Renal pelvis (tissue), 4 donors: ENCODE data around the gene PPP1R9A. TPM values are rescaled to one million over a fixed set of nuclear protein-coding genes. Genes with fewer than 3 reads are reported as not detected.

Experiments used
- DNase-seq: peaks from one replicate; pipeline ENCODE4 v3.0.0-alpha.2; 2013
- polyA plus RNA-seq, 3 donors: library from polyadenylated mRNA; unstranded; fragments of 120-200 nt; gene quantifications; one replicate each; pipeline ENCODE4 v1.2.1, GENCODE V29; 2013; ENCODE audit not compliant: insufficient read length in 3 of 3

Gene PPP1R9A
- polyA plus RNA-seq, 3 donors = 28.7 to 37.9 (median 34.2) TPM

DNA sequence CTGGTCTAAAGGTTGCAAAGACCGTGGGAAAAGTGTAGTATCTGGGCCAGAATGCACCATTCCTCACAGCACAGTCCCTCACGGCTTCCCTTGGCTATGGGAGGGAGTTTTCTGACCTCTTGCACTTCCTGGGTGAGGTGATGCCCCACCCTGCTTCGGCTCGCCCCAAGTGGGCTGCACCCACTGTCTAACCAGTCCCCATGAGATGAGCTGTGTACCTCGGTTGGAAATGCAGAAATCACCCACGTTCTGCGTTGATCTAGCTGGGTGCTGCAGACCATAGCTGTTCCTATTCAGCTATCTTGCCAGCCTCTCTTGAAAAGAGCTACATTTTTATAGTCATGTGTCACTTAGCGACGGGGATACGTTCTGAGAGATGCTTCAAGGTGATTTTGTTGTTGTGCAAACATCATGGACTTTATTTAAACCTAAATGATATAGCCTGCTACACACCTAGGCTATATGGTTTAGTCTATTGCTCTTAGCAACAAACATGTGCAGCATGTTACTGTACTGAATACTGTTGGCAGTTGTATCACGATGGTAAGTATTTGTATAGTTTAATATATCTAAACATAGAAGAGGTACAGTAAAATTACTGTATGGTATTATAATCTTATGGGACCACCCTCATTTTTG is 120.0 kb downstream of the PPP1R9A start:
- DNase-seq = no peak

DNA sequence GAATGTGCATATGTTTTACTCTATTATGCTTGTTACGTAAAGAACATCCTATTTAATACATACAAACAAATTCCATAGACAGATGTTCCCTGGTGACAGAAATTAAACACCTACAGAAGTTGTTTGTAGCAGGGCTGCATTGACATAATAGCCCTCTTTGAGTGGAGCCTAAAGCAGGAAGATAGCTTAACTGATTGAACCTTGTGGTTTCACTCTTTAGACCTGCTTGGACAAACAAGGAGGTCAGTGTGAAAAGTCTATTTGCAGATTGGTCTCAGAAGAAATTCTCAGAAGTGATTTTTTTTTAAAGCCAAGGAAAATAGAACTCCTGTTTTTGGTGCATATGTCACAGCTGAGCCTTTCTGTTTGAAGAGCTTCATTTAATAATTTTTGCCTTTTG is 121.3 kb downstream of the PPP1R9A start:
- DNase-seq = no peak

DNA sequence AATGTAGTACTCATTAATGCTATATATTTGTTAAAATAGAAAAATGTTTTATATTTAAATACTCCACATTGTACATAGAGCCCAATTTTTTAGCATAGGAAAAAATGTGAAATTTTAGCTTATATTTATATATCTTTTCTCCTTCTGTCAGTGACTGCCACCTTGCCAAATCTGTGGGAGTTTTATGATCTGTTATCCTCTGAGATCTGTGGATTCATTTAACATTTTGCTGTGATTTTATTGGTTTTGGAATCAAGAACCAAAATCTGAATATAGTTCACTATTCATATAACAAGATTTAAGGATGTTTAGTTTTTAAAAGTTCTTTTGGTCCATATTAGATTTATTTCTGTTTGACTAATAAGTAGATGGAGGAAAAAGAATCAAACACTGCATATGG is 127.9 kb downstream of the PPP1R9A start:
- no peak for DNase-seq

DNA sequence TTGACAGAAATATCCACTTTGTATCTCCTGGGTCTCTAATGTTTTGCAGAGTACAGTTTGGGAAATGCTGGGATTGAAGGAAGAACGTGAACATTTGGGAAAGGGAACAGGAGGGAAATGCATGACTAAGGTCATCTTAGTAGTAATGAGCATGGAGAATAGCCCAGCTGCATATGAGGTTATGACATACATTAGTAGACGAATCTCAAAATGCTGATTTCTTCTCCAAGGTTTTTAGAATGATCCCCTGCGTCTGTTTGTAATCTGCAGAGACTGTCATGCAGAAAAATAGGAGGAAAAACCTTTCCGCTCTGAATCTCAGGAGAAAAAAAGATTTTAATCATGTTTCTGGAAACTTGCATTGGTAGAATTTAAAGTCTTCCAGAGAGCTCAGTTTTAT is 133.6 kb downstream of the PPP1R9A start:
- no peak for DNase-seq

DNA sequence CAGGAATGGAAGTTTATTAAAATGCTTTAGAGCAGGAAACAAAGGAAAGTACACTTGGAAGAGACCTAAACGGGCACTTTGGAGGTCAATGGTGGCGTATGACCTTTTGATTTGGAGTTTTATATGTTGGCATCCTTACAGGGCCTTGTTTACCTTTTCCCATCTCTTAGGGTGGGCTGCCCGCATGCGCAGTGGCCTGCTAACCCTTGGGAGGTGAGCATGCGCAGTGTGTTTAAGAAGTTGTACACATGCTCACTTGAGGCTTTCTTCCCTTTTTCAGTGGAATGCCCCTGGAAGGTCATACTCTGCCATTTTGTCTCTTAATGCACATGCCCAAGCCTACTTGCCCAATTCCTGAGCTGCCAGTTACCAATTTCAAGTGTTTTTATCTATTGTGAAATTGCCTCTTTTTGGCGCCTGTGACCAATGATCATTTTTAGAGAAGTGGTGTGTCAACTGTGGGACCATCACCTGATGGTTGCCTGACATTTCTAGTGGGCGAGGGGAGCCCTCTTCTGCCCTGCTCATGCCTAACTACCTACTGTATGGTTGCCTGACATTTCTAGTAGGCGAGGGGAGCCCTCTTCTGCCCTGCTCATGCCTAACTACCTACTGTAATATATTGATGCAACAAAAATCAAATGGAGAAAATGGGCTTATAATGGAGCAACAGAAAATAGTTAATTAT is 138.0 kb downstream of the PPP1R9A start:
- no peak for DNase-seq

DNA sequence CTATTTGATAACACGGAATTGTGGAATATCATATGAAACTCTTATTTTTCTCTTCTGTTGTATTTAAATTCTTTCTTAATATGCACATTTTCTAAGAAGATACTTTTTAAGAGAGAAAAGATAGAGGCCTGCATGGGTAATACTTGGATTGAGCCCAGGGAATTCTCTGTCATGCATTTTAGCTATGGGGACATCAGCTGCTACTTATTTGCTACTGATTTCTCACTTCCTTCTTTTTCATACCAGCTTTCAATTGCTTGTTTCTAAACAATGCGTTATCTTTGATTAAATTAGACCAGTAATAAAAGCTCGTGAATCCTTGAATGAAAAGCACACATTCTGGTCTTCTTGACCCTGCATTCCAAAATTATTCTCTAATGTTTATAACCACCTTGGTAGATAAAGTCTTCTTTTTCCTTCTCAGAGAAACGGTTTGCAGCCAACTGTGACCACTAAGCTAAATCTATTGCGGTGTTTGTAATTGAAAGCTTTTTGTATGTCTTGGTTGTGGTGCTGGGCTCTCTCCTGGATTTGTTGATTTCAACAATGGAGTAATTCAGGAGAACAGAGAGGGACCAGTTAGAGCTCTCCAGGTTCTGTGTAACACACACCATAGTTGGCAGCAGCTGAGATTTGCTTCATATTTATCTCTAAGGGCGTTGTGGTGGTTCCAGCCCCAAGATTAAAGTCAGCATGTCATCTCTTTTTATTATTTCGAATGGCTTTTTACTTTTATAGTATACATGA is 139.3 kb downstream of the PPP1R9A start:
- no peak for DNase-seq

DNA sequence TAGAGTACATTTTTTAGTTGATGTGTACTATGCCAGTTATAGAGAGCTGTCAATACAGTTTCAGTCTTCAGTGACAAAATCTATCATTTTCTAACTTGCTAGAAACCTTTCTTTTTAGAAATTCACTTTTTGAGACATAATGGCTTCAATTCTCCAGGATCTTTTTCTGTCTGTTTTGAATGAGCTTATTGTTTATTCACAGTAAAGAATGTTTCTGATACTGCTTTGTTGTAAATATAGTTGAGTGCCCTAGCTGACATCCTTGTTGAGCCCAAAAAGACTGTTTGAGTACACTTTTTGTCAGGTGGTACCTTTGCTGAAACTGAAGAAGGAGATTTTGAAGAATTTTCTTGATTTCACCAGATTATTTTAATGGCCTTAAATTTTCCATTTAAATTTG is 139.9 kb downstream of the PPP1R9A start:
- DNase-seq = no peak

DNA sequence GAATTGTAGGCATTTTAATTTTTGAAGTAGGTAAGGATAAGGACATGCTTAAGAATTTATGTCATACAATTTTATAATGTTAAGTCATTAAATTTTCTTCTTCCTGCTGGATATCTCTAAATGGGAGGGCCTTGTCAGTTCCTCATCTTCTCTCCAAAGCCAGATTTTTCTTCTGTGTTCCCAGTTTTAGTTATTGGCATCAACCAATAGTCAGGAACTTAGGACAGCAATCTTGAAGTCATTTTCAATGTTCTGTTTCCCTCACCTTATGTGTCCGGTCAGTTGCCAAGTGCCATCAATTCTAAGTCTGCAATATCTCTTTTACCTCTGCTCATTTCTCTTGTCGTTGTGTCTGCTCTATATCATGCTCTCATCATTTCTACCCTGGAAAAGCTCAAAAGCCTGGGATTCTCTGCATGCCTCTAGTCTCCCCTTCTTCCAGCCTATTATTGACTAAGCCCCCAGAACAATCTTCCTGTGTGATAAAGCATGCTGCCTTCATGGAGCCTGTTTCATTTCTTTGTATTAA is 145.2 kb downstream of the PPP1R9A start:
- no peak for DNase-seq

DNA sequence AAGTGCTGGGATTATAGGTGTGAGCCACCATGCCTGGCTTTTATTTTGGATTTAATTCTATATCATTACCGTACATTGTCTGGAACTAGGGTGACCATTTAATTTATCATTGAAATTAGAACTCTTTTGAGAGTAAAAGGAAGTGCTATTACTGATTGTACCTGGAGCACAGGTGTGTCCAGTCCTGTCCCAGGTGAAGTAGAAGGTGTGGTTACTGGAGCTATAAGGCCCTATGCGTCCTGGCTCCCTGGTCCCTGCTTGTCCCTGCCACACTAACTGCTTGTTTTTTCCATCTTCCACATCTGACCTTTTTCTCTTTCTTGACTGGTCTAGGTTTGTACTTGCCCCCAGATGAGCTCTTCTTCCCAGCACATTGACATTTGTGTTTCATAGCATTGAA is 147.0 kb downstream of the PPP1R9A start:
- no peak for DNase-seq

DNA sequence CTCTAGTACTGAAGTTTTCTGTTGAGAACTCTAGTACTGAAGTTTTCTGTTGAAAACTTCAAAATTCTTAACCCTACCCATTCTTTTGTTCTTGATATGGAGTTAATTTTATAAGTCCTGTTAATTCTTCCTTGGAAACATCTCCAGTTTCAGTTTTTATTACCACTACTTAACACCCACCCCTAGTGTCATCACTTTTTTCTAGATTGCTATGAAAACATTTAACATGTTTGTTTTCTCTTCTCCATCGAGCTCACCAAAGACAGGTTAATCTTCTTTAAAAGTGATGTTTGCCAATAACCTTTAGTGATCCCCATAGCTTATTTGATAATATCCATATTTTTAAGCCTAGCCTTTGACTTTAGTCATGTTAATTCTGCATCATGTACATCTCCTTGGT is 147.9 kb downstream of the PPP1R9A start:
- DNase-seq = no peak

DNA sequence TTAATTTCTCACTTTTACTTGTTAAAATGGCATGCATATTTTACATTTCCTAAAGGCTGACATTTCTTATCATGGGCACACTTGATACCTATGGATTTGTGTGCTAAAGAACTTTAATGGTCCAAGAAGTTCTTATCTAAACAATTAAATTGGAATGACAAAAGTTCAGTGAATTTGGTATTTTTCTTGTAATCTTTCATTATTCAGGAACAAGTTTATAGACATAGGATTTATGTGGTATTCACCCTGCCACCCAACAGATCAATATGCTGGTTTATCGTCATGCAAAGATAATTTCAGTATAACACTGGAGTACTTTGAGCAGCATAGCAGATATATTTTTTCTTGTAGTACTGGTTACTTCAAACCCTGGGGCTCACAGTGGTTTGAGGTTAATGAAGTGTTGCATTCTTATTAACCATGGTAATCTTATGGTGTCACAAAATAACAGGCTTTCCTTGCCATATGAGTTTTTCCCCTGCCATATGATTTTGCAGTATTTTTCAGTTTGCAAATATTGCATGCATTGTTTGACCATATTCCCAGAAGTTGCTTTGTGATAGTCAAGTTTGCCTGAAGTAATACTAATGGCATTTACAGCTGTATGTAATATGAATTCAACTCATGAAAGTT is 148.8 kb downstream of the PPP1R9A start:
- peak; percentile 22 for DNase-seq

DNA sequence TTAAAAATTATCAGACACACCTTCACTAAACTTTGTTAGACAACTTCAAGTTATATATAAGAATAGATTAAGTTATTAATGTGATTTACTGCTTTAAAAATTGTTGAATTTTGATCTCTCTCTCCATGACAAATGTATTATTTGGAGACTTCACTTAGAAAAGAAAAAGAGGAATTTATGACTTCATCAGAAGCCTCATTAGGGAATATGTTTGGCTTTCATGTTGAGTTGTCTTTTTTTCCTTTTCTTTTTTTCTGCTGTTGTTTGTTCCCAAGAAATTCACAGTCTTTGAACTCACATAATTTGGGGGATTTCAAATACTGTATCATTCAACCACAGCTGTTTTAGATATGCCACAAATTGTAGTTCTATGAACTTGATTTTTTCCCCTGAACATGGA is 149.5 kb downstream of the PPP1R9A start:
- no peak for DNase-seq

DNA sequence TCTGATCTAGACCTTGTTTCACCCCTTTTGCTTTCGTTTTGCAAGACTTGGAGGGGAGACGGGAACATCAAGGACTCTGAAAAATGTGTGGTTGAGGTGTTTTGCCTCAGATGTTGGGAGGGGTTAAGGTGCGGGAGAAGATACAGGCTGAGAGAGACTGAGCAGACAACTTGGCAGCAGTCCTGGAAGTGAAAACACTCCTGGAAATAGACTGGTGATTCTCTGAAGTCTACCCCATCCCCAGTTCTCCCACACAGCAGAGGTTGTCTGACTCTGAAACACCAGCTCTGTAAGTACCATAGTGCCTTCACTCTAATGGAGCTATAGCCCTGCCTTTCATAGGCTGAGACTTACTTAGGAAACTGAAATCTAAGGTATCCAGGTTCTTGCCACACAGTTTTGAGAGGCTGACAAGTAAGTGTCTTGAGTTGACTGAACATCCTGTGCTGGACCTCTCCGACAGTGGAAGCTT is 152.5 kb downstream of the PPP1R9A start:
- no peak for DNase-seq

DNA sequence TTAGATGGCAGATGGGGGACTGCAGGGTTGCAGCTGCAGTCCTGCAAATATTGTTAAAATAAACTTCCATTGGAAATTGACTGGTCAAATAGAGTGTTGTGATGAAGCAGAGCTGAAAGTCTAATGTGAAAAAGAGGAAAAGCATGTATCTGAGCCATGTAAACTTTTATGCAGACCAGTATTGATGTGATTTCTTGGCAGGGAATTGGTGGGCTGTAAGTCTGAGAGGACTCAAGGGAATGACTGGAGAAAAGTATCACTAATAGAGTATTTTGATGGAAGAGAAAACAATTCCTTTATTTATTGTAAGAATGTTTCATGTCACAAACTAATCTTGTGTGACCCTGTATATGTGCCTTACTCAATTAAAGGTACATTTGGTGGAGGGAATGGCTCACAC is 155.5 kb downstream of the PPP1R9A start:
- no peak for DNase-seq

DNA sequence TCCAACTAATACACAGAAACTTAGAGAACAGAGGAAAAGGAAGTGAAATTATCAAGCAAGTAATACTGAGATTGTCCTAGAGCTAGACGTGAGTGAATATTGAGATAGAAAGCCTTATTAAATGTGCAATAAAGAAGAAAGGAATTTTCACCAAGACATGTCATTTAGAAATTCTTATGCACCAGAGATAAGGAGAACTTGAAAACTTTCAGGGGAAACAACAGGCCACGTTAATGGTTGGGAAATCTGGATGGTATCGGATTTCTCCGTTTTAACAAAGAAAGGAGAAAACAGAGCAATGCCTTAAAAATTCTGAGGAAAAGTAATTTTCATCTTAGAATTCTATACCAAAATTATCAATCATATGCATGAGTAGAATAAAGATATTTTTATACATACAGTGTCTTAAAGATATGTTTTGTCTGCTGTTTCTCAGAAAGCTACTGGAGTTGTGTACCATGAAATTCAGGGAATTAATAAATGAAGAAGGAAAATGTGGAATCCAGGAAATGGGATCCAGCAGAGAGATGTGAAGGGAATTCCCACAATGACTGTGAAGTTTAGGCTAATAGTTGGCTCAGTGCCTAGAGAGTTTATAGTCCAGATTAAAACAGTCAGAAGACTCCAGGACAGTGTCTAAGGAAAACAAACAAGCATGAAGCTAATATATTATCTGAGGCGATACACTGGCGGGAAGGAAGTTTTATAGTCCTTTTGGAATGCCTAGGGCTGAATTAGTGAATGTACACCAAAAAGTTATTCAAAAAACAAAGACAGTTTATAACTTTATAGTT is 159.5 kb downstream of the PPP1R9A start:
- peak; percentile 84 for DNase-seq

DNA sequence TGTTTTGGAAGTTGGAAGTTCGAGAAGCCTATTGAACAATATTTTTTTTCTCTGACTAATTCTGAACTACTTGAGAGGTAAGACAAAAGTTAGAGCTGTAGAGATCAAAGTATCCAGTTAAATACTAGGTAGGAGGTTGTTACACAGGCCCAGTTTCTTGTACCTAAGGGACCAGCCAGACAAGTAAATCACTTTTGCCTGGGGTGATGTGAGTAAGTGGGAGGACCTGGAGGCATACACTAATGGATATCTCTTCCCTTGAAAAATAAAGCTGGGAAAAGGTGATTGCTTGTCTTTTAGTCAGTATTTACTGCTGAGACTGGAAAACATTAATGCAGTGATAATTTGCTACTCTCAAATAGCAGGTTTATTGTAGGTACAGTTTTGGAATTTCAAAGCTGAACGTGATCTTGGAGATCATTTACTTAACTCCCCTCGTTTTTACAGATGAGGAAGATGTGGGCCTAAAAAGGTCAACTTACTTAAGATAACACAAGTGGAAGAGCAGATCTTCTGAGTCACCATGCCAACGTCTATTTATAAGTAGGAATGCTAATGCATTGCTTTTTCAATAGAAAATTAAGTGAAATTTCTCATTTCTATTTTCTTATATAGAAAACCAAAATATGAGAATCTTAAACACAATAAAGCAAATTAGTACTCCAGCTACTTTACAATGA is 181.3 kb downstream of the PPP1R9A start:
- DNase-seq = no peak

DNA sequence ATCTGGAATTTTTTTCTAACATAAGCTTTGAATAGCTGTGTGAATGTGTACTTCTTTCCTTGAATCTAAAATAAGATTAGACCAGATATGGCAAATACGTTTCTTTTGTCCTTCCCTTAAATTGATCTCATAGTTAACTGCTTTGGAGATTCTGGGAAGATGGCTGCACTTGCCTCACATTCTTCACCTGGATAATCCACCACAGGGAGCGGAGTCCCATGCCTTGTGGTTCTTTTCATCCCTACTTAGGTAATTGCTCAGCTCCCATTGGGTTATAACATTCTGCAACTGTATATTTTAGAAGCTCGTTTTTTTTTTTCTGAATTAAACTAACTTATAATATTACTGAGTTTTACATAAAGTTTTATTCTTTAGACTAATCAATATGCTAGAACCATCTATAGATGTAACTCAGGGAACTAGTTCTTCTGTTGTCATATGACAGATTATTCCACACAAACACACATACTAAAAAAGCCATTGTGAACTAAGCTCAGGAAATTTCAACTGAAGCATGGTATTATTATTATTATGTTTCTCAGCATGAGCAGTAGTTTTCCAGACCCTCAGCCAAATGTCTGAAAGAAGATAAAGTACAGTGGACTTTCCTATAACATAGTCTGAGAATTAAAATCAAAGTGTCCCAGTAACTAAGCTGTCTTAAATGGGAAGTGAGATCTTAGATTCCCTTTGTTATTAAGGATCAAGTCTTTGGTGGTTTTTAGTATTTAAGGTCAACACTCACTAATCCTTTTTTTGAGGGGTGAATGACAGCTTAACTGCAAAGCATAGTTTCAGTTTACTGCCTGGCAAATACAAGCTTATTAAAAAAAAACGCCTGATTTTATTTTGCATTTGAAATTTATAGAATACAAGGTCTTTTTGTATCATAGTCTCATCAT is 182.3 kb downstream of the PPP1R9A start:
- DNase-seq = no peak

DNA sequence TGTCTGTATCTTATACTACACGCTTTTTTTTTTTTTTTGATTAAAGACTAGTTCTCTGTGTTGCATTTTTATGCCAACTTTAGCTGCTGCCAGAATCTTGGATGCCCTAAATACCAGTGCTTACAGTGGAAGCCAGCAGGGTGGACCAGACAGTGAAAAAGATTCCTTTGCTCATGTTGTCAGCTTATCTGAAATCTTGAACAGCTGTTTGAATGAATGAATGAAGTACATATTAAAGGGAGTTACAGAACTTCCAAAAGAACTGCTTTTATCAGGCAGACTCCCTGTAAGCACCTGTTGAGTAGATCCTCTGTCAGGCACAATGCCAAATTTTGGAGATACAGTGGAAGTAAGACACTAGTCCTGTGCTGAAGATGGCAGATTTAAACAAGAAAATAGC is 184.9 kb downstream of the PPP1R9A start:
- DNase-seq = no peak

DNA sequence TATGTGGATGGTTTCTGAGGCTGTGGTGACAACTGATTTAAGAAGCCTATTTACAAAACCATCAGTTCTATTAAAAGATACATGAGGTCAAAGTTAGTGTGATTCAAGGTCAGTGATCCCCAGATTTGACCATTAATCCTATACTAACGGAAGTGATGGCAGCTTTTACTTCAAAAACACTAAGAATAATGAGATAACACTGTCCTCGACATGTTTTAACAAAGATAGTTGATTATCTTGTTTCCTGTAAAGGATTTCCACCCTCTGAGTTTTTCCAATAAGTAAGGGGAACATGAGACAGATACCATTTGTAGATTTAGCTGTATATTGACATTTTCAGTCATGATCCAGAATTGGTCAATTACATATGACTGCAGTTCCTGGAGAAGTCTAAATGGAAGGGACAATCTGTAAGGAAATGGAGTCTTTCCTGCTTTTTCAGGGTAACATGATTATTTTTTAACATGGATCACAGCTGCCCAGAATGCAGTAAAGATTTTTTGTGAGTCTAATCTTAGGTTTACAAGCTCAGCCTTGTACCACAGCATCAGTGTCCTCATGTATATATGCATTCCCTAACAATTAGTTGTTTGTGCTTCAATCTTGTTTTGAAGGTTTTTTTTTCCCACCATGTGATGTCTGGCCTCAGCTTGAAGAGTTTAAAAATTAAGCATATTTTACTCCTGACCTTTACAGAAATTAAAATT is 188.0 kb downstream of the PPP1R9A start:
- no peak for DNase-seq
